Nephron progenitor cell (in vitro differentiated cells): ENCODE results near the gene TNNT2.

Experiments
- DNase-seq: peaks from one replicate; pipeline ENCODE4 v3.0.0; 2021
- H3K27ac Mint-ChIP-seq: 2 replicates; pipeline ENCODE4 v1.8.0; 2021; ENCODE audit warnings: mild to moderate bottlenecking, moderate library complexity, mixed read lengths
- H3K27me3 Mint-ChIP-seq: 2 replicates; pipeline ENCODE4 v1.8.0; 2021; ENCODE audit warnings: mild to moderate bottlenecking, low read depth, mixed read lengths; ENCODE audit not compliant: poor library complexity
- H3K36me3 Mint-ChIP-seq: 2 replicates; pipeline ENCODE4 v1.8.0; 2021; ENCODE audit warnings: low read depth, mixed read lengths
- H3K4me1 Mint-ChIP-seq: 2 replicates; pipeline ENCODE4 v1.8.0; 2021; ENCODE audit warnings: mixed read lengths
- H3K4me3 Mint-ChIP-seq: 2 replicates; pipeline ENCODE4 v1.8.0; 2021; ENCODE audit warnings: mild to moderate bottlenecking, moderate library complexity, mixed read lengths
- H3K9me3 Mint-ChIP-seq: 2 replicates; pipeline ENCODE4 v1.8.0; 2021; ENCODE audit warnings: mild to moderate bottlenecking, moderate library complexity, mixed read lengths
- CTCF ChIP-seq: fragments of 200-600 bp; sonication (generic); IDR thresholded peaks from 2 replicates; pipeline ENCODE4 v1.5.0; 2021; ENCODE audit warnings: antibody characterized with exemption

TNNT2 gene

GRCh38 chr1:201406831-201407406 is 29.4 kb upstream of the TNNT2 start:
- no peak for DNase-seq
- Mint-ChIP-seq H3K4me1 (peaks cover 24% of the 10 kb centered on the region), H3K4me3 (no peak overlapping the region), H3K9me3 (no peaks in the 10 kb centered on the region), H3K27ac (no peak overlapping the region), H3K27me3 (peaks cover 23% of the 10 kb centered on the region), H3K36me3 (no peaks in the 10 kb centered on the region)
- no peak for TF ChIP-seq CTCF

GRCh38 chr1:201405484-201405831 is 28.0 kb upstream of the TNNT2 start:
- TF ChIP-seq CTCF = no peak
- Mint-ChIP-seq H3K9me3 (no peaks in the 10 kb centered on the region), H3K27ac (no peak overlapping the region), H3K36me3 (no peaks in the 10 kb centered on the region), H3K4me3 (no peak overlapping the region), H3K4me1 (peaks cover 24% of the 10 kb centered on the region), H3K27me3 (peaks cover 19% of the 10 kb centered on the region)
- peak; percentile 31 for DNase-seq

GRCh38 chr1:201404722-201405483 is 27.4 kb upstream of the TNNT2 start:
- DNase-seq = no peak
- TF ChIP-seq CTCF = no peak
- Mint-ChIP-seq H3K4me3 (no peak overlapping the region), H3K9me3 (no peaks in the 10 kb centered on the region), H3K4me1 (peaks cover 24% of the 10 kb centered on the region), H3K36me3 (no peaks in the 10 kb centered on the region), H3K27ac (no peak overlapping the region), H3K27me3 (peaks cover 19% of the 10 kb centered on the region)

- Mint-ChIP-seq H3K27ac (no peak overlapping the region), H3K27me3 (peaks cover 15% of the 10 kb centered on the region)
These were observed 26.6 kb upstream of the TNNT2 start for GRCh38 chr1:201404055-201404454.

GRCh38 chr1:201403359-201403758 is 25.9 kb upstream of the TNNT2 start:
- no peaks in the 10 kb centered on the region for H3K36me3 Mint-ChIP-seq
- no peak overlapping the region for H3K27ac Mint-ChIP-seq
- peaks cover 14% of the 10 kb centered on the region for H3K4me1 Mint-ChIP-seq
- peaks cover 15% of the 10 kb centered on the region for H3K27me3 Mint-ChIP-seq
- no peak overlapping the region for H3K4me3 Mint-ChIP-seq
- no peak for TF ChIP-seq CTCF
- H3K9me3 Mint-ChIP-seq = no peaks in the 10 kb centered on the region
- no peak for DNase-seq

More at GRCh38 chr1:201404055-201404454, 26.6 kb upstream of the TNNT2 start:
- Mint-ChIP-seq H3K4me3 (no peak overlapping the region), H3K9me3 (no peaks in the 10 kb centered on the region), H3K36me3 (no peaks in the 10 kb centered on the region), H3K4me1 (peaks cover 18% of the 10 kb centered on the region)
- no peak for TF ChIP-seq CTCF
- no peak for DNase-seq

- Mint-ChIP-seq H3K4me3 (no peak overlapping the region), H3K27me3 (peaks cover 14% of the 10 kb centered on the region), H3K4me1 (peaks cover 9% of the 10 kb centered on the region), H3K36me3 (no peaks in the 10 kb centered on the region), H3K27ac (no peak overlapping the region), H3K9me3 (no peaks in the 10 kb centered on the region)
- TF ChIP-seq CTCF = no peak
- DNase-seq = no peak
These were observed 24.2 kb upstream of the TNNT2 start for GRCh38 chr1:201401700-201402099.
